Stomach (tissue), 9 donors: ENCODE measurements around the gene NHLH2. TPM values are rescaled to one million over a fixed set of nuclear protein-coding genes. Genes with fewer than 3 reads are reported as not detected.

Experiments used
- DNase-seq, 2 donors: peaks; one replicate each; pipeline versions ENCODE4 v3.0.0 to v3.0.0-alpha.2; 2013 to 2019
- H3K27ac ChIP-seq, 5 donors: fragments of 200-600 bp in 4 of 5; sonication (generic) in 4 of 5; one replicate each; pipeline ENCODE4 v1.5.1; 2013 to 2019; ENCODE audit warnings: mild to moderate bottlenecking in 1 of 5, moderate library complexity in 1 of 5
- H3K27me3 ChIP-seq, 3 donors: fragments of 200-600 bp; sonication (generic); one replicate each; pipeline ENCODE4 v1.5.1; 2017 to 2019; ENCODE audit warnings: mixed run types in 1 of 3
- H3K36me3 ChIP-seq, 4 donors: fragments of 200-600 bp; sonication (generic); 1 replicate in 3 of 4; 2 replicates in 1 of 4; pipeline ENCODE4 v1.5.1; 2016 to 2019
- H3K4me1 ChIP-seq, 4 donors: fragments of 200-600 bp; sonication (generic); one replicate each; pipeline ENCODE4 v1.5.1; 2016 to 2019
- H3K4me3 ChIP-seq, 4 donors: fragments of 200-600 bp; sonication (generic) in 3 of 4; one replicate each; pipeline ENCODE4 v1.5.1; 2016 to 2019; ENCODE audit warnings: mild to moderate bottlenecking in 1 of 4
- H3K9me3 ChIP-seq, 4 donors: fragments of 200-600 bp; sonication (generic); one replicate each; pipeline ENCODE4 v1.5.1; 2016 to 2019
- EP300 ChIP-seq: sonication (generic); formaldehyde crosslinking; IDR thresholded peaks from one replicate; pipeline ENCODE4 v1.6.1; 2017; ENCODE audit warnings: antibody characterized with exemption
- POLR2A ChIP-seq, 4 donors: fragments of 450-650 bp; IDR thresholded peaks; one replicate each; pipeline ENCODE4 v1.6.1; 2016; ENCODE audit warnings: antibody characterized with exemption in 4 of 4, control low read depth in 2 of 4, mild to moderate bottlenecking in 1 of 4, moderate library complexity in 1 of 4
- POLR2AphosphoS5 ChIP-seq, 3 donors: sonication (generic); formaldehyde crosslinking; IDR thresholded peaks; one replicate each; pipeline ENCODE4 v1.6.1; 2016; ENCODE audit warnings: antibody characterized with exemption in 3 of 3
- WGBS, 5 donors: extraction: QIAGEN DNeasy Blood & Tissue Kit in 3 of 5; methylation state at CpG; one replicate each; pipeline versions ENCODE4 v1.1.5 to v1.1.7; 2013 to 2018; 5-methylcytosine and 5-hydroxymethylcytosine counted together
- intact Hi-C: fragments of 100-400 bp; cut with DNase I; formaldehyde crosslinking; loops from one replicate; pipeline ENCODE4 v1.15.1; 2023; ENCODE audit warnings: low total_unique reads
- polyA plus RNA-seq, 3 donors: library from polyadenylated mRNA; stranded (reverse); fragments of 200-250 nt; gene quantifications; one replicate each; pipeline ENCODE4 v1.2.3, GENCODE V29; 2013
- total RNA-seq, 5 donors: library from RNA; depleted of rRNA; stranded (reverse); fragments of >200 nt; gene quantifications; one replicate each; pipeline versions ENCODE4 v1.1.0 to v1.2.3, GENCODE V29; 2014 to 2016
- TF ChIP-seq, protein P1 (sequence below), 7 experiments: fragments of 450-650 bp in 4 of 7; fragments of 200-600 bp in 3 of 7; sonication (generic) in 3 of 7; IDR thresholded peaks; one replicate each; pipeline ENCODE4 v1.5.1; 2016 to 2019; ENCODE audit warnings: antibody characterized with exemption in 7 of 7, control low read depth in 2 of 7, mild to moderate bottlenecking in 1 of 7
- donor health status: healthy with polysubstance abuse.
- donor health status: Bipolar disorder and iron deficiency.
- donor health status: healthy.

Gene NHLH2
- total and polyA plus RNA-seq, 8 donors = 0.31 to 1.5 TPM; not detected in 6

DNA sequence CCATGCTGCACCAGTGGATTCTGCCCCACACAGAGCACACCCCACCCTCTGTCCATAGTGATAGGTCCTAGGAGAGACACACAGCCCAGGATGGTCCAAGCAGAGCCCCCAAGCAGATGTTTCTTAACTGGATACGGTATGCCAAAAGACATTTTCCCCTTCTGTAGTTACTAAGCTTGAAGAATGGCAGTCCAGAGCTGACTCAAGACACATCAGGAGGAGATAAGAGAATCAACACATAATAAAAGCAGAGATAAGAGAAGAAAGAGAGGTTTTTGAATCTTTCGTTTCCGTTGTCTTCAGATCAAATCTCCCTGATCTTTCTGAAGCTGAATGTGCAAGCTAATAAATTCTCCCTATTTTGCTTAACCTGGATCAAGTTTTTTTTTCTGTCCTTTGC lies 50.6 kb downstream of the NHLH2 start:
- no peak for DNase-seq
- no peak overlapping the region for H3K27ac ChIP-seq
- no peaks in the 10 kb centered on the region for H3K36me3 ChIP-seq
- H3K27me3 ChIP-seq = peaks cover 0 to 18% (median 6%) of the 10 kb centered on the region in 3 donors
- WGBS, 5 donors = 16 to 47% (median 32%) methylated on average over 3 of the region's 3 CpGs
- H3K4me3 ChIP-seq = no peak overlapping the region
- intact Hi-C loops = no loop called here
- TF ChIP-seq, protein P1, sequence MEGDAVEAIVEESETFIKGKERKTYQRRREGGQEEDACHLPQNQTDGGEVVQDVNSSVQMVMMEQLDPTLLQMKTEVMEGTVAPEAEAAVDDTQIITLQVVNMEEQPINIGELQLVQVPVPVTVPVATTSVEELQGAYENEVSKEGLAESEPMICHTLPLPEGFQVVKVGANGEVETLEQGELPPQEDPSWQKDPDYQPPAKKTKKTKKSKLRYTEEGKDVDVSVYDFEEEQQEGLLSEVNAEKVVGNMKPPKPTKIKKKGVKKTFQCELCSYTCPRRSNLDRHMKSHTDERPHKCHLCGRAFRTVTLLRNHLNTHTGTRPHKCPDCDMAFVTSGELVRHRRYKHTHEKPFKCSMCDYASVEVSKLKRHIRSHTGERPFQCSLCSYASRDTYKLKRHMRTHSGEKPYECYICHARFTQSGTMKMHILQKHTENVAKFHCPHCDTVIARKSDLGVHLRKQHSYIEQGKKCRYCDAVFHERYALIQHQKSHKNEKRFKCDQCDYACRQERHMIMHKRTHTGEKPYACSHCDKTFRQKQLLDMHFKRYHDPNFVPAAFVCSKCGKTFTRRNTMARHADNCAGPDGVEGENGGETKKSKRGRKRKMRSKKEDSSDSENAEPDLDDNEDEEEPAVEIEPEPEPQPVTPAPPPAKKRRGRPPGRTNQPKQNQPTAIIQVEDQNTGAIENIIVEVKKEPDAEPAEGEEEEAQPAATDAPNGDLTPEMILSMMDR (IDR thresholded peaks at IDR 0.05) = no peak
- TF ChIP-seq EP300 (no peak), POLR2AphosphoS5 (IDR thresholded peaks at IDR 0.05) (no peak), POLR2A (IDR thresholded peaks at IDR 0.05) (no peak)
- no peaks in the 10 kb centered on the region for H3K9me3 ChIP-seq
- H3K4me1 ChIP-seq = no peaks in the 10 kb centered on the region

Other genes starting within 250 kb of the NHLH2 start
- gene VANGL1, start 199.2 kb downstream of the NHLH2 start, total RNA-seq = 1 to 10 TPM; 3.5 to 9.4 (median 7.1) TPM
- gene VANGL1, start 199.2 kb downstream of the NHLH2 start, polyA plus RNA-seq = 1 to 10 TPM; 1.4 to 2.7 (median 2.4) TPM
- gene CASQ2, start 72.4 kb downstream of the NHLH2 start, total RNA-seq = 10 to 100 TPM in 3 of 5 donors, 1 to 10 TPM in 2; 7.0 to 41.4 (median 21.9) TPM
- gene CASQ2, start 72.4 kb downstream of the NHLH2 start, polyA plus RNA-seq = 1 to 10 TPM in 2 of 3 donors, under 1 TPM in 1; 0.81 to 7.3 (median 2.0) TPM
- gene SLC22A15, start 135.4 kb upstream of the NHLH2 start, total RNA-seq = 1 to 10 TPM in 4 of 5 donors, under 1 TPM in 1; 0.29 to 9.8 (median 5.8) TPM
- 1 to 10 TPM; 1.9 to 3.7 (median 2.9) TPM for gene SLC22A15, start 135.4 kb upstream of the NHLH2 start, polyA plus RNA-seq